Neuronal stem cell (in vitro differentiated cells): ENCODE data around the gene NDRG4.

ENCODE experiments used
- DNase-seq: peaks from one replicate; pipeline ENCODE4 v3.0.0-alpha.2; 2013; ENCODE audit warnings: low spot score
- H2AFZ ChIP-seq: one replicate; pipeline ENCODE4 v1.6.1; 2013; ENCODE audit warnings: mild to moderate bottlenecking, low read length, inconsistent platforms
- H2AK5ac ChIP-seq: 2 replicates; pipeline ENCODE4 v1.6.1; 2013; ENCODE audit warnings: low read depth, mild to moderate bottlenecking, inconsistent platforms, low read length, moderate library complexity, mixed read lengths
- H2BK120ac ChIP-seq: 2 replicates; pipeline ENCODE4 v1.6.1; 2013; ENCODE audit warnings: low read depth, mild to moderate bottlenecking, inconsistent platforms, low read length, moderate library complexity, mixed read lengths
- H2BK12ac ChIP-seq: one replicate; pipeline ENCODE4 v1.6.1; 2013; ENCODE audit warnings: low read length, inconsistent platforms
- H2BK15ac ChIP-seq: 2 replicates; pipeline ENCODE4 v1.6.1; 2013; ENCODE audit warnings: mild to moderate bottlenecking, low read length, inconsistent platforms, mixed read lengths
- H2BK5ac ChIP-seq: one replicate; pipeline ENCODE4 v1.6.1; 2013; ENCODE audit warnings: inconsistent platforms, mild to moderate bottlenecking, low read length, moderate library complexity
- H3K14ac ChIP-seq: one replicate; pipeline ENCODE4 v1.6.1; 2013; ENCODE audit warnings: low read length, inconsistent platforms
- H3K18ac ChIP-seq: 2 replicates; pipeline ENCODE4 v1.6.1; 2013; ENCODE audit warnings: low read length, inconsistent platforms
- H3K23ac ChIP-seq: 2 replicates; pipeline ENCODE4 v1.6.1; 2013; ENCODE audit warnings: low read depth, mild to moderate bottlenecking, mixed read lengths, low read length, inconsistent platforms; ENCODE audit not compliant: poor library complexity
- H3K27ac ChIP-seq: replicated peaks from 3 replicates; pipeline ENCODE4 v1.5.1; 2013; ENCODE audit warnings: low read length, inconsistent platforms
- H3K27me3 ChIP-seq, 3 experiments: 2 replicates each; pipeline ENCODE4 v1.6.1; 2013; ENCODE audit warnings: low read length in 3 of 3, mild to moderate bottlenecking in 2 of 3, inconsistent platforms in 1 of 3, low read depth in 1 of 3, mixed read lengths in 1 of 3, moderate library complexity in 1 of 3; ENCODE audit not compliant: control insufficient read depth in 3 of 3, insufficient read depth in 3 of 3
- H3K36me3 ChIP-seq, 2 donors: replicated peaks in 1 of 2; 2 replicates each; pipeline ENCODE4 v1.6.1; 2013; ENCODE audit warnings: low read length in 2 of 2; ENCODE audit not compliant: control insufficient read depth in 2 of 2, insufficient read depth in 2 of 2
- H3K4ac ChIP-seq: 2 replicates; pipeline ENCODE4 v1.6.1; 2013; ENCODE audit warnings: inconsistent platforms, mild to moderate bottlenecking, low read length, moderate library complexity
- H3K4me1 ChIP-seq, 2 donors: 1 replicate in 1 of 2; 2 replicates in 1 of 2; pipeline ENCODE4 v1.6.1; 2013; ENCODE audit warnings: low read length in 2 of 2, low read depth in 1 of 2; ENCODE audit not compliant: control insufficient read depth in 2 of 2, insufficient read depth in 1 of 2
- H3K4me2 ChIP-seq: one replicate; pipeline ENCODE4 v1.6.1; 2013; ENCODE audit warnings: mild to moderate bottlenecking, low read length, inconsistent platforms; ENCODE audit not compliant: insufficient read depth, poor library complexity, severe bottlenecking
- H3K4me3 ChIP-seq, 2 donors: 2 replicates each; pipeline ENCODE4 v1.5.1; 2013; ENCODE audit warnings: low read length in 2 of 2, mild to moderate bottlenecking in 2 of 2, inconsistent platforms in 1 of 2, moderate library complexity in 1 of 2
- H3K79me1 ChIP-seq: one replicate; pipeline ENCODE4 v1.6.1; 2013; ENCODE audit warnings: low read depth, mild to moderate bottlenecking, inconsistent platforms, low read length, moderate library complexity
- H3K9ac ChIP-seq: one replicate; pipeline ENCODE4 v1.6.1; 2013; ENCODE audit warnings: mild to moderate bottlenecking, low read depth, low read length, inconsistent platforms; ENCODE audit not compliant: poor library complexity
- H3K9me3 ChIP-seq, 2 donors: replicated peaks in 1 of 2; 2 replicates each; pipeline versions ENCODE3 to v1.6.1; 2013; ENCODE audit warnings: low read length in 2 of 2, mild to moderate bottlenecking in 2 of 2, inconsistent platforms in 1 of 2, low read depth in 1 of 2, mixed read lengths in 1 of 2, moderate library complexity in 1 of 2; ENCODE audit not compliant: control insufficient read depth in 2 of 2, insufficient read depth in 1 of 2
- H4K8ac ChIP-seq: one replicate; pipeline ENCODE4 v1.6.1; 2013; ENCODE audit warnings: low read depth, mild to moderate bottlenecking, inconsistent platforms, low read length, moderate library complexity
- H4K91ac ChIP-seq: one replicate; pipeline ENCODE4 v1.6.1; 2013; ENCODE audit warnings: low read length, low read depth, mild to moderate bottlenecking, inconsistent platforms; ENCODE audit not compliant: poor library complexity
- WGBS, 2 donors: extraction: QIAGEN DNeasy Blood & Tissue Kit; methylation state at CpG; one replicate each; pipeline ENCODE4 v1.1.7; 2013; ENCODE audit warnings: missing lambda C conversion rate in 2 of 2, mixed read lengths in 1 of 2; ENCODE audit not compliant: insufficient read length in 2 of 2, insufficient replicate concordance in 1 of 2; ENCODE audit errors: extremely low coverage in 2 of 2; 5-methylcytosine and 5-hydroxymethylcytosine counted together

The NDRG4 gene

GRCh38 chr16:58501242-58502131 lies 1.5 kb downstream of the NDRG4 start:
- Histone ChIP-seq H3K4me3 (peak overlapping the region; percentile 61 to 77), H3K18ac (peak overlapping the region; percentile 94)
- DNase-seq = no peak

GRCh38 chr16:58502217-58502921 lies 2.4 kb downstream of the NDRG4 start:
- no peak overlapping the region for H4K8ac ChIP-seq
- no peak overlapping the region for H2BK12ac ChIP-seq
- H2AK5ac ChIP-seq = no peak overlapping the region
- H3K9me3 ChIP-seq = no peaks in the 10 kb centered on the region
- peaks cover 14 to 24% of the 10 kb centered on the region in 2 donors for H3K4me1 ChIP-seq
- H3K18ac ChIP-seq = no peak overlapping the region
- no peak overlapping the region for H3K4me3 ChIP-seq
- no CpG with 5 or more reads among the region's 8 CpGs for WGBS, 2 donors
- no peak overlapping the region for H3K9ac ChIP-seq
- H3K36me3 ChIP-seq = peaks cover 7 to 13% of the 10 kb centered on the region in 2 donors
- H2BK120ac ChIP-seq = no peak overlapping the region
- no peak for DNase-seq
- no peak overlapping the region for H3K4ac ChIP-seq
- no peak overlapping the region for H3K23ac ChIP-seq
- no peak overlapping the region for H3K27ac ChIP-seq
- H3K27me3 ChIP-seq = peaks cover 0 to 2% (median 0%) of the 10 kb centered on the region in 3 experiments
- no peak overlapping the region for H2BK15ac ChIP-seq
- no peak overlapping the region for H3K4me2 ChIP-seq
- H3K14ac ChIP-seq = no peak overlapping the region
- no peak overlapping the region for H4K91ac ChIP-seq
- H2AFZ ChIP-seq = no peak overlapping the region
- H3K79me1 ChIP-seq = peaks cover 7% of the 10 kb centered on the region
- H2BK5ac ChIP-seq = no peak overlapping the region

More at GRCh38 chr16:58501242-58502131, 1.5 kb downstream of the NDRG4 start:
- peak overlapping the region; percentile 26 for H2AK5ac ChIP-seq
- H3K36me3 ChIP-seq = peaks cover 7 to 13% of the 10 kb centered on the region in 2 donors
- no CpG with 5 or more reads among the region's 42 CpGs for WGBS, 2 donors
- H3K4me1 ChIP-seq = peaks cover 17 to 28% of the 10 kb centered on the region in 2 donors
- H2BK120ac ChIP-seq = no peak overlapping the region
- H3K14ac ChIP-seq = peak overlapping the region; percentile 25
- H2BK12ac ChIP-seq = peak overlapping the region; percentile 63
- H3K9ac ChIP-seq = peak overlapping the region; percentile 85
- H3K4me2 ChIP-seq = peak overlapping the region; percentile 100
- peak overlapping the region; percentile 91 for H2AFZ ChIP-seq
- H3K27ac ChIP-seq = no peak overlapping the region
- peak overlapping the region; percentile 68 for H3K23ac ChIP-seq
- H2BK15ac ChIP-seq = peak overlapping the region; percentile 77
- peaks cover 0 to 2% (median 0%) of the 10 kb centered on the region in 3 experiments for H3K27me3 ChIP-seq
- H4K8ac ChIP-seq = no peak overlapping the region
- peaks cover 4% of the 10 kb centered on the region for H3K79me1 ChIP-seq
- no peak overlapping the region for H3K4ac ChIP-seq
- H3K9me3 ChIP-seq = no peaks in the 10 kb centered on the region
- no peak overlapping the region for H2BK5ac ChIP-seq
- H4K91ac ChIP-seq = no peak overlapping the region

GRCh38 chr16:58503166-58503862 lies 3.4 kb downstream of the NDRG4 start:
- peaks cover 14 to 24% of the 10 kb centered on the region in 2 donors for H3K4me1 ChIP-seq
- no peak overlapping the region for H4K91ac ChIP-seq
- peak overlapping the region; percentile 16 for H2AK5ac ChIP-seq
- H3K36me3 ChIP-seq = peaks cover 7 to 13% of the 10 kb centered on the region in 2 donors
- peaks cover 7% of the 10 kb centered on the region for H3K79me1 ChIP-seq
- H2BK12ac ChIP-seq = no peak overlapping the region
- H3K9me3 ChIP-seq = no peaks in the 10 kb centered on the region
- H3K27ac ChIP-seq = no peak overlapping the region
- WGBS, 2 donors = no CpG with 5 or more reads among the region's 14 CpGs
- no peak overlapping the region for H4K8ac ChIP-seq
- no peak overlapping the region for H2AFZ ChIP-seq
- H3K18ac ChIP-seq = peak overlapping the region; percentile 6
- no peak overlapping the region for H3K9ac ChIP-seq
- DNase-seq = no peak
- H2BK15ac ChIP-seq = no peak overlapping the region
- peaks cover 0 to 2% (median 0%) of the 10 kb centered on the region in 3 experiments for H3K27me3 ChIP-seq
- no peak overlapping the region for H3K4me2 ChIP-seq
- H3K14ac ChIP-seq = no peak overlapping the region
- H3K23ac ChIP-seq = no peak overlapping the region
- no peak overlapping the region for H2BK120ac ChIP-seq
- H3K4ac ChIP-seq = no peak overlapping the region
- no peak overlapping the region for H2BK5ac ChIP-seq
- no peak overlapping the region for H3K4me3 ChIP-seq
